Measurements from ENCODE around the gene GCFC2.

The GCFC2 gene

GRCh38 chr2:75728614-75729419, 18.1 kb upstream of the GCFC2 start:
- ATAC-seq = no peak
- TF ChIP-seq ZNF8 (CRISPR knock-in tag; IDR thresholded peaks at IDR 0.05) (no peak), ZFP3 (CRISPR knock-in tag; IDR thresholded peaks at IDR 0.05) (no peak), ESRRG (CRISPR knock-in tag; IDR thresholded peaks at IDR 0.05) (no peak), ISL1 (CRISPR knock-in tag; IDR thresholded peaks at IDR 0.05) (no peak), BACH2 (CRISPR knock-in tag; IDR thresholded peaks at IDR 0.05; ENCODE audit: borderline replicate concordance) (no peak), GLIS3 (CRISPR knock-in tag; IDR thresholded peaks at IDR 0.05) (no peak), SNAI2 (CRISPR knock-in tag; IDR thresholded peaks at IDR 0.05) (no peak), TSHZ2 (CRISPR knock-in tag; IDR thresholded peaks at IDR 0.05) (no peak), PPARA (CRISPR knock-in tag; IDR thresholded peaks at IDR 0.05; ENCODE audit: borderline replicate concordance) (no peak), TOX (CRISPR knock-in tag; IDR thresholded peaks at IDR 0.05; ENCODE audit: borderline replicate concordance) (no peak), POU6F1 (CRISPR knock-in tag; IDR thresholded peaks at IDR 0.05; ENCODE audit: borderline replicate concordance, low read depth) (no peak), CREB5 (CRISPR knock-in tag; IDR thresholded peaks at IDR 0.05; ENCODE audit: low read depth) (no peak), ZNF70 (CRISPR knock-in tag; IDR thresholded peaks at IDR 0.05) (no peak), PATZ1 (CRISPR knock-in tag; IDR thresholded peaks at IDR 0.05; ENCODE audit: borderline replicate concordance) (no peak), CSDC2 (CRISPR knock-in tag; IDR thresholded peaks at IDR 0.05) (no peak), ZC3H10 (CRISPR knock-in tag; IDR thresholded peaks at IDR 0.05) (no peak)

- TF ChIP-seq ARNTL (CRISPR knock-in tag; IDR thresholded peaks at IDR 0.05; ENCODE audit: borderline replicate concordance, low read depth) (no peak), OSR1 (CRISPR knock-in tag; IDR thresholded peaks at IDR 0.05) (no peak), ZFP30 (CRISPR knock-in tag; IDR thresholded peaks at IDR 0.05) (no peak), PATZ1 (CRISPR knock-in tag; IDR thresholded peaks at IDR 0.05; ENCODE audit: borderline replicate concordance) (no peak), PPARA (CRISPR knock-in tag; IDR thresholded peaks at IDR 0.05; ENCODE audit: borderline replicate concordance) (no peak), BACH2 (CRISPR knock-in tag; IDR thresholded peaks at IDR 0.05; ENCODE audit: borderline replicate concordance) (no peak), TCF4 (CRISPR knock-in tag; IDR thresholded peaks at IDR 0.05; ENCODE audit: borderline replicate concordance) (no peak), ISL1 (CRISPR knock-in tag; IDR thresholded peaks at IDR 0.05) (no peak), RARB (CRISPR knock-in tag; IDR thresholded peaks at IDR 0.05) (no peak), ZFP3 (CRISPR knock-in tag; IDR thresholded peaks at IDR 0.05) (no peak), CSRNP3 (CRISPR knock-in tag; IDR thresholded peaks at IDR 0.05) (no peak), CSDC2 (CRISPR knock-in tag; IDR thresholded peaks at IDR 0.05) (no peak), ZNF70 (CRISPR knock-in tag; IDR thresholded peaks at IDR 0.05) (no peak), TSHZ2 (CRISPR knock-in tag; IDR thresholded peaks at IDR 0.05) (no peak), CREB5 (CRISPR knock-in tag; IDR thresholded peaks at IDR 0.05; ENCODE audit: low read depth) (no peak), SNAI2 (CRISPR knock-in tag; IDR thresholded peaks at IDR 0.05) (no peak)
- no peak for ATAC-seq
Observed at GRCh38 chr2:75722687-75723086, 12.0 kb upstream of the GCFC2 start.
